DND-41 (cell line): ENCODE data around the gene STK11IP.

ENCODE experiments used
- CTCF ChIP-seq: IDR thresholded peaks from 2 replicates; pipeline ENCODE4 v1.5.1; 2012; ENCODE audit warnings: borderline replicate concordance, low read length, moderate library complexity, mild to moderate bottlenecking; ENCODE audit not compliant: poor library complexity, severe bottlenecking; ENCODE audit errors: extremely low read depth
- EZH2 ChIP-seq: IDR thresholded peaks from 3 replicates; pipeline ENCODE4 v1.6.1; 2012; ENCODE audit warnings: borderline replicate concordance, low read depth, mild to moderate bottlenecking, moderate library complexity, low read length, inconsistent platforms; ENCODE audit not compliant: severe bottlenecking

DNA sequence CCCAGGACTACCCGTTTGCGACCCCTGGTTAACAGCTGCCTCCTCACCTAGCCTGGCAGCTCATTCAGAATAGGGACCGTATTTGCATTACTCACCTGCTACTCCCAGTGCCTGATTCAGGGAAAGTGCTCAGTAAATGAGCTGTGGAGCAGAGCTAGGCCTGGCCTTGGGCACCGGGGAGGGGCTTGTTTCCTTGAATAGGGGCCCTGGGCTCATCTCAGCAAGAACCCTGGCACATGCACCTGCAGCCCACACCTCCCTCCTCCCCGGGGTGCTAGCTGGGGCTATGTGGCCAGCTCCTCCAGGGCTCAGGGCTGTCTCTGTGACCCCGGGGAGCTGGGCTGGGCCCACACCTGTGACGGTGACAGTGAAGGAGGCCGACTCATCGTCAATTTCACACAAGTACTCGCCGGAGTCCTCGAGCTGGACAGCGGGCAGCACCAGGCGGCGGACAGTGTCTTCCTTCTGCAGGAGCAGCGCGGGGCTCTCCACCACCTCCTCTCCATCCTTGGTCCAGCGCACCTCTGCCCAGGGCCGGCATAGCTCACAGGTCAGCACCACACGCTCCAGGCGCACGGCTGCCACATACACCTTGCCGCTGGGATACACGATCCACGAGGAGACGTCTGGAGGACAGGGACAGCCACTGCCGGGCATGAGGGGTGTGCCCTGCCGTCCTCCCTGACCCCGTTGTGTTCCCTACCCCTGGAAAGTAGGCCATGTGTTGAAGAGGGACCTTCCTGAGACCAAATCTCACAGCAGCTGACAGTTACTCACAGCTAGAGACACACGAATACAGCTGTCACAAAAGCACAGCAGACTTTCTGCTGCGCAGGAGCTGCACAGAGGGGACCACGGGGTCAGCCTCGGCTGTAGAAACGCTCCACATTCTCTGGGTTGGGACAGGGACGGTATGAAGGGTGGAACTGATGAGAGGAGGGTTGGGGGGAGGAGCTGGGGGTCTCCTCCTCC is 35.3 kb upstream of the STK11IP start:
- no peak for TF ChIP-seq CTCF
- TF ChIP-seq EZH2 = no peak
